ENCODE data around the gene CLSTN2. TPM values are rescaled to one million over a fixed set of nuclear protein-coding genes. Genes with fewer than 3 reads are reported as not detected.

CLSTN2 gene
- total RNA-seq, 1 experiment from 2014 or later, result 0.02 TPM

GRCh38 chr3:140014831-140015495 lies 80.0 kb downstream of the CLSTN2 start:
- ChIA-PET POLR2A (no interaction called here), RAD21 (ENCODE audit: low non-redundant PET in 1 of 2, low total read pairs in 2 of 2, uncharacterized antibody in 2 of 2, unreplicated experiment in 2 of 2) (no interaction called here), CTCF (no interaction called here)
- BruUV-seq (replicated peaks), result no TSS peak
- intact Hi-C loops (cut with micrococcal nuclease), result no loop called here
- Histone ChIP-seq H3K4me2 (ENCODE audit: low read length) (no peak overlapping the region), H2AFZ (ENCODE audit: low read depth, low read length, poor library complexity, severe bottlenecking) (no peak overlapping the region), H3K9me2 (ENCODE audit: insufficient read depth) (no peaks in the 10 kb centered on the region), H3K79me2 (ENCODE audit: insufficient read depth, low read length) (no peaks in the 10 kb centered on the region), H3K9ac (ENCODE audit: low read length) (no peak overlapping the region), H3K36me3 (ENCODE audit: control insufficient read depth in 1 of 2, insufficient read depth in 2 of 2, low read length in 2 of 2) (no peaks in the 10 kb centered on the region), H3K27ac (ENCODE audit: low read depth, low read length) (no peak overlapping the region), H3K4me1 (ENCODE audit: control insufficient read depth in 1 of 2, insufficient read depth in 2 of 2, low read length in 2 of 2) (no peaks in the 10 kb centered on the region), H4K20me1 (ENCODE audit: insufficient read depth) (no peaks in the 10 kb centered on the region), H3K9me3 (ENCODE audit: control insufficient read depth in 1 of 2, insufficient read depth in 1 of 2, low read depth in 1 of 2, low read length in 2 of 2) (no peaks in the 10 kb centered on the region), H3K4me3 (replicated peaks in 1 of 2; ENCODE audit: low read depth in 1 of 2, low read length in 2 of 2) (no peak overlapping the region), H3K27me3 (ENCODE audit: insufficient read depth, low read length) (peaks cover 33% of the 10 kb centered on the region)
- TF ChIP-seq EZH2 (IDR thresholded peaks at IDR 0.05) (no peak), CEBPB (IDR thresholded peaks at IDR 0.05; ENCODE audit: low read depth) (no peak), ZNF274 (IDR thresholded peaks at IDR 0.05; ENCODE audit: low read depth, low read length) (no peak), POLR2A (IDR thresholded peaks at IDR 0.05; ENCODE audit: borderline replicate concordance, extremely low read depth, insufficient read depth, insufficient read length) (no peak), SRF (IDR thresholded peaks at IDR 0.05; ENCODE audit: low read depth) (no peak), ATF3 (IDR thresholded peaks at IDR 0.05) (no peak)
- DNase-seq (ENCODE audit: low read depth, low spot score), result no peak
- no peak for ATAC-seq

GRCh38 chr3:140015741-140016140 lies 80.8 kb downstream of the CLSTN2 start:
- no peaks in the 10 kb centered on the region for H4K20me1 ChIP-seq (ENCODE audit: insufficient read depth)
- no peak overlapping the region for H3K9ac ChIP-seq (ENCODE audit: low read length)
- H3K4me2 ChIP-seq (ENCODE audit: low read length), result no peak overlapping the region
- H3K27ac ChIP-seq (ENCODE audit: low read depth, low read length), result no peak overlapping the region
- no peaks in the 10 kb centered on the region for H3K79me2 ChIP-seq (ENCODE audit: insufficient read depth, low read length)
- no peaks in the 10 kb centered on the region for H3K4me1 ChIP-seq (ENCODE audit: control insufficient read depth in 1 of 2, insufficient read depth in 2 of 2, low read length in 2 of 2)
- no peak overlapping the region for H2AFZ ChIP-seq (ENCODE audit: low read depth, low read length, poor library complexity, severe bottlenecking)
- DNase-seq (ENCODE audit: low read depth, low spot score) (no peak), ATAC-seq (no peak)
- H3K9me3 ChIP-seq (ENCODE audit: control insufficient read depth in 1 of 2, insufficient read depth in 1 of 2, low read depth in 1 of 2, low read length in 2 of 2), result no peaks in the 10 kb centered on the region
- H3K9me2 ChIP-seq (ENCODE audit: insufficient read depth), result no peaks in the 10 kb centered on the region
- no peaks in the 10 kb centered on the region for H3K36me3 ChIP-seq (ENCODE audit: control insufficient read depth in 1 of 2, insufficient read depth in 2 of 2, low read length in 2 of 2)
- intact Hi-C loops (cut with micrococcal nuclease), result no loop called here
- ChIA-PET POLR2A (no interaction called here), CTCF (no interaction called here), RAD21 (ENCODE audit: low non-redundant PET in 1 of 2, low total read pairs in 2 of 2, uncharacterized antibody in 2 of 2, unreplicated experiment in 2 of 2) (no interaction called here)
- no TSS peak for BruUV-seq (replicated peaks)
- H3K27me3 ChIP-seq (ENCODE audit: insufficient read depth, low read length), result peaks cover 33% of the 10 kb centered on the region; the same call in 1 of the 2 replicates
- no peak overlapping the region for H3K4me3 ChIP-seq (replicated peaks in 1 of 2; ENCODE audit: low read depth in 1 of 2, low read length in 2 of 2)
- TF ChIP-seq CTCF (IDR thresholded peaks at IDR 0.05 in 2 of 3, conservative IDR thresholded peaks at IDR 0.05 in 1 of 3; ENCODE audit: borderline replicate concordance in 1 of 3, insufficient read depth in 1 of 3, low read depth in 2 of 3, low read length in 2 of 3) (no peak), EZH2phosphoT487 (IDR thresholded peaks at IDR 0.05; ENCODE audit: borderline replicate concordance) (no peak), FOSL1 (IDR thresholded peaks at IDR 0.05; ENCODE audit: low read depth) (no peak), SP1 (IDR thresholded peaks at IDR 0.05; ENCODE audit: low read depth) (no peak), JUND (IDR thresholded peaks at IDR 0.05) (no peak), ZNF274 (IDR thresholded peaks at IDR 0.05; ENCODE audit: low read depth, low read length) (no peak), POLR2A (IDR thresholded peaks at IDR 0.05; ENCODE audit: borderline replicate concordance, extremely low read depth, insufficient read depth, insufficient read length) (no peak), TCF7L2 (IDR thresholded peaks at IDR 0.05; ENCODE audit: borderline replicate concordance, extremely low read depth, insufficient read depth, insufficient read length) (no peak), CBX3 (IDR thresholded peaks at IDR 0.05; ENCODE audit: low read depth) (no peak), ATF3 (IDR thresholded peaks at IDR 0.05) (no peak), YY1 (IDR thresholded peaks at IDR 0.05; ENCODE audit: extremely low read depth, insufficient replicate concordance, low read depth, low read length) (no peak), POLR2AphosphoS5 (IDR thresholded peaks at IDR 0.05; ENCODE audit: low read depth, low read length) (no peak), ZBTB33 (IDR thresholded peaks at IDR 0.05; ENCODE audit: extremely low read depth, insufficient replicate concordance, low read length) (no peak), SRF (IDR thresholded peaks at IDR 0.05; ENCODE audit: low read depth) (no peak)

Measured in HCT116 (cell line).